Measurements from ENCODE around the gene SLC2A9.

Gene SLC2A9

GRCh38 chr4:10051517-10052135 is 30.3 kb upstream of the SLC2A9 start:
- no peak for DNase-seq

GRCh38 chr4:10050721-10051120 is 29.4 kb upstream of the SLC2A9 start:
- Mint-ChIP-seq H3K36me3 (ENCODE audit: low read depth) (peaks cover 2% of the 10 kb centered on the region), H3K4me3 (no peak overlapping the region), H3K9me3 (no peaks in the 10 kb centered on the region)

More at GRCh38 chr4:10051517-10052135, 30.3 kb upstream of the SLC2A9 start:
- H3K27ac Mint-ChIP-seq: no peak overlapping the region
- peaks cover 5% of the 10 kb centered on the region for H3K4me1 Mint-ChIP-seq (ENCODE audit: low read depth)
- H3K4me3 Mint-ChIP-seq: no peak overlapping the region
- H3K27me3 Mint-ChIP-seq: no peaks in the 10 kb centered on the region
- peaks cover 11% of the 10 kb centered on the region for H3K36me3 Mint-ChIP-seq (ENCODE audit: low read depth)
- H3K9me3 Mint-ChIP-seq: no peaks in the 10 kb centered on the region

GRCh38 chr4:10050261-10050661 is 29.0 kb upstream of the SLC2A9 start:
- no peaks in the 10 kb centered on the region for H3K9me3 Mint-ChIP-seq
- DNase-seq: no peak
- no peaks in the 10 kb centered on the region for H3K27me3 Mint-ChIP-seq
- peaks cover 5% of the 10 kb centered on the region for H3K4me1 Mint-ChIP-seq (ENCODE audit: low read depth)
- no peak overlapping the region for H3K4me3 Mint-ChIP-seq
- H3K27ac Mint-ChIP-seq: no peak overlapping the region
- no peaks in the 10 kb centered on the region for H3K36me3 Mint-ChIP-seq (ENCODE audit: low read depth)

More at GRCh38 chr4:10050721-10051120, 29.4 kb upstream of the SLC2A9 start:
- peaks cover 5% of the 10 kb centered on the region for H3K4me1 Mint-ChIP-seq (ENCODE audit: low read depth)
- no peak for DNase-seq
- no peaks in the 10 kb centered on the region for H3K27me3 Mint-ChIP-seq
- no peak overlapping the region for H3K27ac Mint-ChIP-seq

- no peaks in the 10 kb centered on the region for H3K36me3 Mint-ChIP-seq (ENCODE audit: low read depth)
- H3K9me3 Mint-ChIP-seq: no peaks in the 10 kb centered on the region
- no peaks in the 10 kb centered on the region for H3K27me3 Mint-ChIP-seq
- H3K27ac Mint-ChIP-seq: no peak overlapping the region
- no peak overlapping the region for H3K4me3 Mint-ChIP-seq
- H3K4me1 Mint-ChIP-seq (ENCODE audit: low read depth): peaks cover 5% of the 10 kb centered on the region
- DNase-seq: no peak
Measured at GRCh38 chr4:10048941-10049697, 27.8 kb upstream of the SLC2A9 start.

- Mint-ChIP-seq H3K9me3 (peaks cover 5% of the 10 kb centered on the region), H3K27ac (no peak overlapping the region), H3K4me3 (no peak overlapping the region), H3K27me3 (no peaks in the 10 kb centered on the region), H3K4me1 (ENCODE audit: low read depth) (peaks cover 5% of the 10 kb centered on the region), H3K36me3 (ENCODE audit: low read depth) (peaks cover 3% of the 10 kb centered on the region)
- no peak for DNase-seq
Measured at GRCh38 chr4:10047967-10048366, 26.7 kb upstream of the SLC2A9 start.

- Mint-ChIP-seq H3K27me3 (no peaks in the 10 kb centered on the region), H3K4me3 (no peak overlapping the region), H3K27ac (no peak overlapping the region), H3K36me3 (ENCODE audit: low read depth) (peaks cover 11% of the 10 kb centered on the region), H3K9me3 (peaks cover 13% of the 10 kb centered on the region), H3K4me1 (ENCODE audit: low read depth) (peaks cover 5% of the 10 kb centered on the region)
- DNase-seq: no peak
Measured at GRCh38 chr4:10046471-10046870, 25.2 kb upstream of the SLC2A9 start.

GRCh38 chr4:10045481-10045880 is 24.2 kb upstream of the SLC2A9 start:
- no peak overlapping the region for H3K27ac Mint-ChIP-seq
- peaks cover 13% of the 10 kb centered on the region for H3K36me3 Mint-ChIP-seq (ENCODE audit: low read depth)
- H3K27me3 Mint-ChIP-seq: no peaks in the 10 kb centered on the region
- no peak for DNase-seq
- peaks cover 5% of the 10 kb centered on the region for H3K4me1 Mint-ChIP-seq (ENCODE audit: low read depth)
- H3K4me3 Mint-ChIP-seq: no peak overlapping the region
- peaks cover 13% of the 10 kb centered on the region for H3K9me3 Mint-ChIP-seq

- DNase-seq: no peak
- no peak overlapping the region for H3K4me3 Mint-ChIP-seq
- H3K27me3 Mint-ChIP-seq: no peaks in the 10 kb centered on the region
- no peaks in the 10 kb centered on the region for H3K4me1 Mint-ChIP-seq (ENCODE audit: low read depth)
- H3K36me3 Mint-ChIP-seq (ENCODE audit: low read depth): peaks cover 13% of the 10 kb centered on the region
- H3K27ac Mint-ChIP-seq: no peak overlapping the region
- H3K9me3 Mint-ChIP-seq: peaks cover 13% of the 10 kb centered on the region
Measured at GRCh38 chr4:10041036-10041435, 19.7 kb upstream of the SLC2A9 start.

GRCh38 chr4:10040049-10040892 is 19.0 kb upstream of the SLC2A9 start:
- Mint-ChIP-seq H3K4me1 (ENCODE audit: low read depth) (no peaks in the 10 kb centered on the region), H3K9me3 (peaks cover 13% of the 10 kb centered on the region), H3K27ac (no peak overlapping the region)

GRCh38 chr4:10036807-10037342 is 15.6 kb upstream of the SLC2A9 start:
- no peak overlapping the region for H3K4me3 Mint-ChIP-seq
- no peak overlapping the region for H3K27ac Mint-ChIP-seq
- H3K4me1 Mint-ChIP-seq (ENCODE audit: low read depth): peaks cover 10% of the 10 kb centered on the region
- no peaks in the 10 kb centered on the region for H3K9me3 Mint-ChIP-seq
- peaks cover 12% of the 10 kb centered on the region for H3K27me3 Mint-ChIP-seq
- no peak for DNase-seq
- H3K36me3 Mint-ChIP-seq (ENCODE audit: low read depth): peaks cover 2% of the 10 kb centered on the region

More at GRCh38 chr4:10040049-10040892, 19.0 kb upstream of the SLC2A9 start:
- Mint-ChIP-seq H3K4me3 (no peak overlapping the region), H3K27me3 (no peaks in the 10 kb centered on the region), H3K36me3 (ENCODE audit: low read depth) (peaks cover 13% of the 10 kb centered on the region)
- DNase-seq: no peak

- peaks cover 12% of the 10 kb centered on the region for H3K27me3 Mint-ChIP-seq
- no peaks in the 10 kb centered on the region for H3K9me3 Mint-ChIP-seq
- no peaks in the 10 kb centered on the region for H3K36me3 Mint-ChIP-seq (ENCODE audit: low read depth)
- peaks cover 10% of the 10 kb centered on the region for H3K4me1 Mint-ChIP-seq (ENCODE audit: low read depth)
- DNase-seq: no peak
- H3K4me3 Mint-ChIP-seq: no peak overlapping the region
- H3K27ac Mint-ChIP-seq: no peak overlapping the region
Measured at GRCh38 chr4:10035130-10035529, 13.8 kb upstream of the SLC2A9 start.

GRCh38 chr4:10034612-10035104 is 13.4 kb upstream of the SLC2A9 start:
- no peaks in the 10 kb centered on the region for H3K36me3 Mint-ChIP-seq (ENCODE audit: low read depth)
- peaks cover 12% of the 10 kb centered on the region for H3K27me3 Mint-ChIP-seq
- no peak overlapping the region for H3K4me3 Mint-ChIP-seq
- no peak for DNase-seq
- peaks cover 10% of the 10 kb centered on the region for H3K4me1 Mint-ChIP-seq (ENCODE audit: low read depth)
- no peaks in the 10 kb centered on the region for H3K9me3 Mint-ChIP-seq
- no peak overlapping the region for H3K27ac Mint-ChIP-seq

GRCh38 chr4:10034136-10034535 is 12.8 kb upstream of the SLC2A9 start:
- peaks cover 12% of the 10 kb centered on the region for H3K27me3 Mint-ChIP-seq
- H3K36me3 Mint-ChIP-seq (ENCODE audit: low read depth): no peaks in the 10 kb centered on the region
- H3K9me3 Mint-ChIP-seq: no peaks in the 10 kb centered on the region
- peaks cover 10% of the 10 kb centered on the region for H3K4me1 Mint-ChIP-seq (ENCODE audit: low read depth)
- no peak overlapping the region for H3K27ac Mint-ChIP-seq
- H3K4me3 Mint-ChIP-seq: no peak overlapping the region
- DNase-seq: no peak

- H3K9me3 Mint-ChIP-seq: no peaks in the 10 kb centered on the region
- DNase-seq: no peak
Measured at GRCh38 chr4:10033191-10033881, 12.0 kb upstream of the SLC2A9 start.

More at GRCh38 chr4:10033191-10033881, 12.0 kb upstream of the SLC2A9 start:
- Mint-ChIP-seq H3K36me3 (ENCODE audit: low read depth) (no peaks in the 10 kb centered on the region), H3K27ac (no peak overlapping the region), H3K4me3 (no peak overlapping the region), H3K27me3 (peaks cover 15% of the 10 kb centered on the region), H3K4me1 (ENCODE audit: low read depth) (peaks cover 10% of the 10 kb centered on the region)

Measured in activated T-cell treated with anti-CD3 and anti-CD28 coated beads, Interleukin-2, amount 50 U/mL, for 24 hours (primary cell).